Measurements from ENCODE around the gene SMYD3.

Gene SMYD3

GRCh38 chr1:245968775-245969174 lies 538.3 kb downstream of the SMYD3 start:
- H3K4me1 ChIP-seq (ENCODE audit: control extremely low read depth in 1 of 4, control insufficient read depth in 4 of 4, insufficient read depth in 4 of 4, low read length in 3 of 4), result no peaks in the 10 kb centered on the region
- no peak overlapping the region for H3K4me3 ChIP-seq (ENCODE audit: control insufficient read depth in 1 of 7, extremely low read depth in 1 of 7, insufficient read depth in 4 of 7, low read depth in 2 of 7, low read length in 6 of 7)
- H3K36me3 ChIP-seq (ENCODE audit: control insufficient read depth in 4 of 4, insufficient read depth in 4 of 4, low read length in 3 of 4), result peaks cover 0 to 2% (median 0%) of the 10 kb centered on the region in 4 experiments
- no peaks in the 10 kb centered on the region for H3K9me3 ChIP-seq (ENCODE audit: control extremely low read depth in 1 of 5, control insufficient read depth in 4 of 5, insufficient read depth in 2 of 5, low read depth in 1 of 5, low read length in 4 of 5)
- ChIA-PET POLR2A (no interaction called here), CTCF (interaction anchor here (0.7 kb wide), 1 partner anchor 176 kb away, joined by 3 read pairs; no protein-coding TSS in a partner anchor)
- H3K27me3 ChIP-seq (replicated peaks in 2 of 5; ENCODE audit: control insufficient read depth in 4 of 5, insufficient read depth in 5 of 5, low read length in 4 of 5), result no peaks in the 10 kb centered on the region
- WGBS (ENCODE audit: insufficient coverage), result 100% methylated on average over 5 of the region's 6 CpGs
- H3K27ac ChIP-seq (ENCODE audit: insufficient read depth in 1 of 2, low read depth in 1 of 2, low read length in 2 of 2, poor library complexity in 1 of 2, severe bottlenecking in 2 of 2), result no peak overlapping the region
- no peak for DNase-seq

GRCh38 chr1:245965398-245965797 lies 541.7 kb downstream of the SMYD3 start:
- peaks cover 0 to 2% (median 0%) of the 10 kb centered on the region in 4 experiments for H3K36me3 ChIP-seq (ENCODE audit: control insufficient read depth in 4 of 4, insufficient read depth in 4 of 4, low read length in 3 of 4)
- no peak overlapping the region for H3K4me3 ChIP-seq (ENCODE audit: control insufficient read depth in 1 of 7, extremely low read depth in 1 of 7, insufficient read depth in 4 of 7, low read depth in 2 of 7, low read length in 6 of 7)
- no peaks in the 10 kb centered on the region for H3K9me3 ChIP-seq (ENCODE audit: control extremely low read depth in 1 of 5, control insufficient read depth in 4 of 5, insufficient read depth in 2 of 5, low read depth in 1 of 5, low read length in 4 of 5)
- 94% methylated on average over 3 of the region's 3 CpGs for WGBS (ENCODE audit: insufficient coverage)
- no peak for DNase-seq
- peaks cover 0 to 9% (median 2%) of the 10 kb centered on the region in 4 experiments for H3K4me1 ChIP-seq (ENCODE audit: control extremely low read depth in 1 of 4, control insufficient read depth in 4 of 4, insufficient read depth in 4 of 4, low read length in 3 of 4)
- H3K27ac ChIP-seq (ENCODE audit: insufficient read depth in 1 of 2, low read depth in 1 of 2, low read length in 2 of 2, poor library complexity in 1 of 2, severe bottlenecking in 2 of 2), result no peak overlapping the region
- ChIA-PET CTCF (no interaction called here), POLR2A (no interaction called here)
- no peaks in the 10 kb centered on the region for H3K27me3 ChIP-seq (replicated peaks in 2 of 5; ENCODE audit: control insufficient read depth in 4 of 5, insufficient read depth in 5 of 5, low read length in 4 of 5)

GRCh38 chr1:245963649-245964048 lies 543.4 kb downstream of the SMYD3 start:
- no peak for DNase-seq
- Histone ChIP-seq H3K9me3 (ENCODE audit: control extremely low read depth in 1 of 5, control insufficient read depth in 4 of 5, insufficient read depth in 2 of 5, low read depth in 1 of 5, low read length in 4 of 5) (peaks cover 0 to 1% (median 0%) of the 10 kb centered on the region in 5 experiments), H3K27me3 (replicated peaks in 2 of 5; ENCODE audit: control insufficient read depth in 4 of 5, insufficient read depth in 5 of 5, low read length in 4 of 5) (no peaks in the 10 kb centered on the region), H3K4me3 (ENCODE audit: control insufficient read depth in 1 of 7, extremely low read depth in 1 of 7, insufficient read depth in 4 of 7, low read depth in 2 of 7, low read length in 6 of 7) (no peak overlapping the region), H3K4me1 (ENCODE audit: control extremely low read depth in 1 of 4, control insufficient read depth in 4 of 4, insufficient read depth in 4 of 4, low read length in 3 of 4) (peaks cover 0 to 9% (median 2%) of the 10 kb centered on the region in 4 experiments), H3K27ac (ENCODE audit: insufficient read depth in 1 of 2, low read depth in 1 of 2, low read length in 2 of 2, poor library complexity in 1 of 2, severe bottlenecking in 2 of 2) (no peak overlapping the region), H3K36me3 (ENCODE audit: control insufficient read depth in 4 of 4, insufficient read depth in 4 of 4, low read length in 3 of 4) (peaks cover 0 to 2% (median 0%) of the 10 kb centered on the region in 4 experiments)
- WGBS (ENCODE audit: insufficient coverage), result 100% methylated on average over 2 of the region's 2 CpGs
- ChIA-PET POLR2A (interaction anchor here (0.8 kb wide), 1 partner anchor 9 kb away, joined by 4 read pairs; no protein-coding TSS in a partner anchor), CTCF (interaction anchor here (1.6 kb wide), 1 partner anchor 11 kb away, joined by 3 read pairs; no protein-coding TSS in a partner anchor)

- ChIA-PET CTCF (no interaction called here), POLR2A (no interaction called here)
- Histone ChIP-seq H3K27me3 (replicated peaks in 2 of 5; ENCODE audit: control insufficient read depth in 4 of 5, insufficient read depth in 5 of 5, low read length in 4 of 5) (no peaks in the 10 kb centered on the region), H3K4me1 (ENCODE audit: control extremely low read depth in 1 of 4, control insufficient read depth in 4 of 4, insufficient read depth in 4 of 4, low read length in 3 of 4) (peaks cover 0 to 9% (median 2%) of the 10 kb centered on the region in 4 experiments), H3K36me3 (ENCODE audit: control insufficient read depth in 4 of 4, insufficient read depth in 4 of 4, low read length in 3 of 4) (peaks cover 0 to under 1% (median 0%) of the 10 kb centered on the region in 4 experiments), H3K27ac (ENCODE audit: insufficient read depth in 1 of 2, low read depth in 1 of 2, low read length in 2 of 2, poor library complexity in 1 of 2, severe bottlenecking in 2 of 2) (no peak overlapping the region), H3K9me3 (ENCODE audit: control extremely low read depth in 1 of 5, control insufficient read depth in 4 of 5, insufficient read depth in 2 of 5, low read depth in 1 of 5, low read length in 4 of 5) (peaks cover 0 to 1% (median 0%) of the 10 kb centered on the region in 5 experiments), H3K4me3 (ENCODE audit: control insufficient read depth in 1 of 7, extremely low read depth in 1 of 7, insufficient read depth in 4 of 7, low read depth in 2 of 7, low read length in 6 of 7) (no peak overlapping the region)
- DNase-seq, result no peak
- WGBS (ENCODE audit: insufficient coverage), result 97% methylated on average over 7 of the region's 8 CpGs
Observed at GRCh38 chr1:245962453-245962852, 544.6 kb downstream of the SMYD3 start.

- POLR2A ChIA-PET, result no interaction called here
- H3K27ac ChIP-seq (ENCODE audit: insufficient read depth in 1 of 2, low read depth in 1 of 2, low read length in 2 of 2, poor library complexity in 1 of 2, severe bottlenecking in 2 of 2), result no peak overlapping the region
- H3K4me1 ChIP-seq (ENCODE audit: control extremely low read depth in 1 of 4, control insufficient read depth in 4 of 4, insufficient read depth in 4 of 4, low read length in 3 of 4), result peaks cover 2 to 16% (median 9%) of the 10 kb centered on the region in 4 experiments
- H3K9me3 ChIP-seq (ENCODE audit: control extremely low read depth in 1 of 5, control insufficient read depth in 4 of 5, insufficient read depth in 2 of 5, low read depth in 1 of 5, low read length in 4 of 5), result peaks cover 0 to 1% (median 0%) of the 10 kb centered on the region in 5 experiments
- WGBS (ENCODE audit: insufficient coverage), result 48% methylated on average over 3 of the region's 3 CpGs
- DNase-seq, result peak in 2 of 3 donors; percentile 5 to 18
- no peaks in the 10 kb centered on the region for H3K27me3 ChIP-seq (replicated peaks in 2 of 5; ENCODE audit: control insufficient read depth in 4 of 5, insufficient read depth in 5 of 5, low read length in 4 of 5)
- H3K4me3 ChIP-seq (ENCODE audit: control insufficient read depth in 1 of 7, extremely low read depth in 1 of 7, insufficient read depth in 4 of 7, low read depth in 2 of 7, low read length in 6 of 7), result no peak overlapping the region
- H3K36me3 ChIP-seq (ENCODE audit: control insufficient read depth in 4 of 4, insufficient read depth in 4 of 4, low read length in 3 of 4), result no peaks in the 10 kb centered on the region
- CTCF ChIA-PET, result no interaction called here
Observed at GRCh38 chr1:245961137-245961540, 545.9 kb downstream of the SMYD3 start.

GRCh38 chr1:245960171-245960570 lies 546.9 kb downstream of the SMYD3 start:
- no peak overlapping the region for H3K27ac ChIP-seq (ENCODE audit: insufficient read depth in 1 of 2, low read depth in 1 of 2, low read length in 2 of 2, poor library complexity in 1 of 2, severe bottlenecking in 2 of 2)

GRCh38 chr1:245958016-245958415 lies 549.1 kb downstream of the SMYD3 start:
- Histone ChIP-seq H3K4me3 (ENCODE audit: control insufficient read depth in 1 of 7, extremely low read depth in 1 of 7, insufficient read depth in 4 of 7, low read depth in 2 of 7, low read length in 6 of 7) (no peak overlapping the region), H3K4me1 (ENCODE audit: control extremely low read depth in 1 of 4, control insufficient read depth in 4 of 4, insufficient read depth in 4 of 4, low read length in 3 of 4) (peaks cover 7 to 39% (median 28%) of the 10 kb centered on the region in 4 experiments), H3K27me3 (replicated peaks in 2 of 5; ENCODE audit: control insufficient read depth in 4 of 5, insufficient read depth in 5 of 5, low read length in 4 of 5) (no peaks in the 10 kb centered on the region), H3K36me3 (ENCODE audit: control insufficient read depth in 4 of 4, insufficient read depth in 4 of 4, low read length in 3 of 4) (no peaks in the 10 kb centered on the region), H3K27ac (ENCODE audit: insufficient read depth in 1 of 2, low read depth in 1 of 2, low read length in 2 of 2, poor library complexity in 1 of 2, severe bottlenecking in 2 of 2) (no peak overlapping the region), H3K9me3 (ENCODE audit: control extremely low read depth in 1 of 5, control insufficient read depth in 4 of 5, insufficient read depth in 2 of 5, low read depth in 1 of 5, low read length in 4 of 5) (peaks cover 0 to 1% (median 0%) of the 10 kb centered on the region in 5 experiments)
- POLR2A ChIA-PET, result no interaction called here
- no peak for DNase-seq
- WGBS (ENCODE audit: insufficient coverage), result 94% methylated on average over 5 of the region's 6 CpGs
- CTCF ChIA-PET, result interaction anchor here (0.6 to 1.8 kb wide), 4 partner anchors 12 to 809 kb away, joined by 3 to 4 read pairs (median 4); no protein-coding TSS in a partner anchor

More at GRCh38 chr1:245960171-245960570, 546.9 kb downstream of the SMYD3 start:
- Histone ChIP-seq H3K9me3 (ENCODE audit: control extremely low read depth in 1 of 5, control insufficient read depth in 4 of 5, insufficient read depth in 2 of 5, low read depth in 1 of 5, low read length in 4 of 5) (peaks cover 0 to 1% (median 0%) of the 10 kb centered on the region in 5 experiments), H3K36me3 (ENCODE audit: control insufficient read depth in 4 of 4, insufficient read depth in 4 of 4, low read length in 3 of 4) (no peaks in the 10 kb centered on the region), H3K4me3 (ENCODE audit: control insufficient read depth in 1 of 7, extremely low read depth in 1 of 7, insufficient read depth in 4 of 7, low read depth in 2 of 7, low read length in 6 of 7) (no peak overlapping the region), H3K4me1 (ENCODE audit: control extremely low read depth in 1 of 4, control insufficient read depth in 4 of 4, insufficient read depth in 4 of 4, low read length in 3 of 4) (peaks cover 2 to 23% (median 15%) of the 10 kb centered on the region in 4 experiments), H3K27me3 (replicated peaks in 2 of 5; ENCODE audit: control insufficient read depth in 4 of 5, insufficient read depth in 5 of 5, low read length in 4 of 5) (no peaks in the 10 kb centered on the region)
- no peak for DNase-seq
- POLR2A ChIA-PET, result no interaction called here
- CTCF ChIA-PET, result no interaction called here
- WGBS (ENCODE audit: insufficient coverage), result 100% methylated on average over 3 of the region's 4 CpGs

All from common myeloid progenitor, CD34-positive (primary cell).